T-helper 2 cell treated with Interferon-gamma antibody and Interleukin-4, amounts not matched to agents 100 ng/mL and 5 ng/mL, for 36 hours (primary cell): ENCODE data around the gene ITGB6. TPM values are rescaled to one million over a fixed set of nuclear protein-coding genes. Genes with fewer than 3 reads are reported as not detected.
"Not testable (repeated sequence)": the region's sequence is repeated elsewhere in the genome, so short reads cannot be mapped to it uniquely, and the experiment has no call there.

Experiments used
- intact Hi-C: fragments of 100-400 bp; cut with micrococcal nuclease; formaldehyde crosslinking; loops from one replicate; pipeline ENCODE4 v1.15.1; 2023
- total RNA-seq: library from RNA; stranded (reverse); gene quantifications from 2 replicates; pipeline ENCODE4 v1.2.3, GENCODE V29; 2022

Gene ITGB6
- total RNA-seq, 1 donor from 2014 or later: not detected

- intact Hi-C loops: no loop called here
Measured at GRCh38 chr2:160194946-160195345, 5.1 kb downstream of the ITGB6 start.

GRCh38 chr2:160194351-160194750 lies 5.7 kb downstream of the ITGB6 start:
- intact Hi-C loops: no loop called here

- intact Hi-C loops: not testable (repeated sequence)
Measured at GRCh38 chr2:160181146-160181836, 18.8 kb downstream of the ITGB6 start.

- intact Hi-C loops: not testable (repeated sequence)
Measured at GRCh38 chr2:160180690-160181089, 19.4 kb downstream of the ITGB6 start.

- intact Hi-C loops: no loop called here
Measured at GRCh38 chr2:160180172-160180571, 19.9 kb downstream of the ITGB6 start.

GRCh38 chr2:160175169-160176134 lies 24.6 kb downstream of the ITGB6 start:
- intact Hi-C loops: no loop called here

- intact Hi-C loops: no loop called here
Measured at GRCh38 chr2:160174322-160174721, 25.8 kb downstream of the ITGB6 start.

GRCh38 chr2:160169988-160170387 lies 30.1 kb downstream of the ITGB6 start:
- intact Hi-C loops: no loop called here

GRCh38 chr2:160169471-160169870 lies 30.6 kb downstream of the ITGB6 start:
- intact Hi-C loops: no loop called here

GRCh38 chr2:160168878-160169277 lies 31.2 kb downstream of the ITGB6 start:
- intact Hi-C loops: no loop called here

- intact Hi-C loops: no loop called here
Measured at GRCh38 chr2:160167089-160167740, 32.9 kb downstream of the ITGB6 start.

- intact Hi-C loops: no loop called here
Measured at GRCh38 chr2:160165996-160166395, 34.1 kb downstream of the ITGB6 start.

GRCh38 chr2:160165081-160165480 lies 35.0 kb downstream of the ITGB6 start:
- intact Hi-C loops: no loop called here

GRCh38 chr2:160157861-160158829 lies 41.9 kb downstream of the ITGB6 start:
- intact Hi-C loops: no loop called here

- intact Hi-C loops: no loop called here
Measured at GRCh38 chr2:160156665-160157064, 43.4 kb downstream of the ITGB6 start.

- intact Hi-C loops: no loop called here
Measured at GRCh38 chr2:160156100-160156499, 44.0 kb downstream of the ITGB6 start.

GRCh38 chr2:160148419-160148818 lies 51.7 kb downstream of the ITGB6 start:
- intact Hi-C loops: not testable (repeated sequence)

GRCh38 chr2:160145471-160145870 lies 54.6 kb downstream of the ITGB6 start:
- intact Hi-C loops: no loop called here

GRCh38 chr2:160144280-160144990 lies 55.6 kb downstream of the ITGB6 start:
- intact Hi-C loops: no loop called here

GRCh38 chr2:160142472-160142871 lies 57.6 kb downstream of the ITGB6 start:
- intact Hi-C loops: no loop called here
